ENCODE data around the gene RSPH1.

GRCh38 chr21:42509244-42509643 lies 13.2 kb upstream of the RSPH1 start:
- no peak for TF ChIP-seq CTCF (IDR thresholded peaks at IDR 0.05; ENCODE audit: borderline replicate concordance, extremely low read depth, low read length, poor library complexity, severe bottlenecking)
- TF ChIP-seq EZH2 (IDR thresholded peaks at IDR 0.05; ENCODE audit: borderline replicate concordance, low read depth, low read length, severe bottlenecking) = no peak
